Muscle of leg (tissue), 11 donors: Measurements from ENCODE around the gene SMAD1. TPM values are rescaled to one million over a fixed set of nuclear protein-coding genes. Genes with fewer than 3 reads are reported as not detected.

Experiments used
- DNase-seq: peaks from one replicate; pipeline ENCODE4 v3.0.0; 2013
- H3K27ac ChIP-seq: one replicate; pipeline ENCODE4 v1.5.1; 2013; ENCODE audit warnings: mild to moderate bottlenecking, low read length, control low read depth
- H3K27me3 ChIP-seq: one replicate; pipeline ENCODE4 v1.6.1; 2013; ENCODE audit warnings: low read length; ENCODE audit not compliant: control insufficient read depth, insufficient read depth
- H3K36me3 ChIP-seq: one replicate; pipeline ENCODE4 v1.6.1; 2013; ENCODE audit warnings: low read length; ENCODE audit not compliant: control insufficient read depth, insufficient read depth
- H3K4me1 ChIP-seq: one replicate; pipeline ENCODE4 v1.6.1; 2013; ENCODE audit warnings: low read length; ENCODE audit not compliant: control insufficient read depth, insufficient read depth
- H3K4me3 ChIP-seq: one replicate; pipeline ENCODE4 v1.5.1; 2013; ENCODE audit warnings: low read length, control low read depth
- H3K9me3 ChIP-seq: replicated peaks from 2 replicates; pipeline ENCODE4 v1.6.1; 2013; ENCODE audit warnings: low read depth, low read length; ENCODE audit not compliant: control insufficient read depth
- WGBS: methylation state at CpG from one replicate; pipeline ENCODE4 v1.1.5; 2013; ENCODE audit warnings: missing lambda C conversion rate; ENCODE audit not compliant: insufficient coverage; 5-methylcytosine and 5-hydroxymethylcytosine counted together
- polyA plus RNA-seq, 8 donors: library from polyadenylated mRNA; unstranded; fragments of 120-200 nt; gene quantifications; one replicate each; pipeline versions ENCODE4 v1.2.1 to v1.2.3, GENCODE V29; 2013; ENCODE audit warnings: inconsistent platforms in 1 of 8, low replicate concordance in 1 of 8; ENCODE audit not compliant: insufficient read length in 8 of 8, insufficient read depth in 1 of 8
- total RNA-seq: library from RNA; stranded (reverse); fragments of 120-200 nt; gene quantifications from one replicate; pipeline ENCODE4 v1.2.4, GENCODE V29; 2013

The SMAD1 gene
- total and polyA plus RNA-seq, 9 donors: 49.2 to 74.9 (median 62.8) TPM

GRCh38 chr4:145520172-145520571 lies 38.5 kb downstream of the SMAD1 start:
- Histone ChIP-seq H3K4me1 (peaks cover 5% of the 10 kb centered on the region), H3K4me3 (no peak overlapping the region), H3K27ac (no peak overlapping the region), H3K27me3 (no peaks in the 10 kb centered on the region), H3K36me3 (peaks cover 6% of the 10 kb centered on the region), H3K9me3 (no peaks in the 10 kb centered on the region)
- DNase-seq: no peak
- no CpG with 5 or more reads among the region's 1 CpG for WGBS

GRCh38 chr4:145521282-145521681 lies 39.6 kb downstream of the SMAD1 start:
- no peaks in the 10 kb centered on the region for H3K9me3 ChIP-seq
- 67% methylated on average over 1 of the region's 2 CpGs for WGBS
- peaks cover 6% of the 10 kb centered on the region for H3K36me3 ChIP-seq
- no peak overlapping the region for H3K27ac ChIP-seq
- peaks cover 10% of the 10 kb centered on the region for H3K4me1 ChIP-seq
- no peaks in the 10 kb centered on the region for H3K27me3 ChIP-seq
- no peak for DNase-seq
- no peak overlapping the region for H3K4me3 ChIP-seq

GRCh38 chr4:145523117-145523516 lies 41.5 kb downstream of the SMAD1 start:
- Histone ChIP-seq H3K27ac (no peak overlapping the region), H3K36me3 (peaks cover 5% of the 10 kb centered on the region), H3K27me3 (no peaks in the 10 kb centered on the region), H3K4me1 (peaks cover 10% of the 10 kb centered on the region), H3K4me3 (no peak overlapping the region), H3K9me3 (no peaks in the 10 kb centered on the region)
- WGBS: no CpG with 5 or more reads among the region's 2 CpGs
- no peak for DNase-seq

- no CpG with 5 or more reads among the region's 2 CpGs for WGBS
- DNase-seq: peak; percentile 73
- Histone ChIP-seq H3K4me1 (peaks cover 10% of the 10 kb centered on the region), H3K27ac (peak overlapping the region; percentile 90), H3K9me3 (no peaks in the 10 kb centered on the region), H3K27me3 (no peaks in the 10 kb centered on the region), H3K36me3 (peaks cover 4% of the 10 kb centered on the region), H3K4me3 (no peak overlapping the region)
Observed at GRCh38 chr4:145524552-145524951, 42.9 kb downstream of the SMAD1 start.

GRCh38 chr4:145525291-145525740 lies 43.7 kb downstream of the SMAD1 start:
- H3K27ac ChIP-seq: peak overlapping the region; percentile 90
- no CpG with 5 or more reads among the region's 1 CpG for WGBS
- DNase-seq: peak; percentile 86
- H3K27me3 ChIP-seq: no peaks in the 10 kb centered on the region
- peaks cover 4% of the 10 kb centered on the region for H3K36me3 ChIP-seq
- no peak overlapping the region for H3K4me3 ChIP-seq
- H3K9me3 ChIP-seq: no peaks in the 10 kb centered on the region
- peaks cover 12% of the 10 kb centered on the region for H3K4me1 ChIP-seq

- H3K4me1 ChIP-seq: peaks cover 27% of the 10 kb centered on the region
- H3K27me3 ChIP-seq: no peaks in the 10 kb centered on the region
- H3K27ac ChIP-seq: no peak overlapping the region
- no peak overlapping the region for H3K4me3 ChIP-seq
- no peak for DNase-seq
- 95% methylated on average over 6 of the region's 10 CpGs for WGBS
- H3K36me3 ChIP-seq: peaks cover 4% of the 10 kb centered on the region
- no peaks in the 10 kb centered on the region for H3K9me3 ChIP-seq
Observed at GRCh38 chr4:145527773-145528172, 46.1 kb downstream of the SMAD1 start.

GRCh38 chr4:145528601-145529000 lies 46.9 kb downstream of the SMAD1 start:
- no peak overlapping the region for H3K27ac ChIP-seq
- H3K36me3 ChIP-seq: peaks cover 4% of the 10 kb centered on the region
- WGBS: no CpG with 5 or more reads among the region's 3 CpGs
- H3K4me3 ChIP-seq: no peak overlapping the region
- peaks cover 29% of the 10 kb centered on the region for H3K4me1 ChIP-seq
- H3K27me3 ChIP-seq: no peaks in the 10 kb centered on the region
- no peak for DNase-seq
- H3K9me3 ChIP-seq: no peaks in the 10 kb centered on the region

GRCh38 chr4:145530189-145530588 lies 48.5 kb downstream of the SMAD1 start:
- no peak for DNase-seq
- H3K4me1 ChIP-seq: peaks cover 26% of the 10 kb centered on the region
- no peaks in the 10 kb centered on the region for H3K27me3 ChIP-seq
- H3K9me3 ChIP-seq: no peaks in the 10 kb centered on the region
- 93% methylated on average over 2 of the region's 2 CpGs for WGBS
- H3K27ac ChIP-seq: no peak overlapping the region
- no peak overlapping the region for H3K4me3 ChIP-seq
- H3K36me3 ChIP-seq: peaks cover 4% of the 10 kb centered on the region

- Histone ChIP-seq H3K4me3 (no peak overlapping the region), H3K9me3 (no peaks in the 10 kb centered on the region), H3K27me3 (no peaks in the 10 kb centered on the region), H3K36me3 (peaks cover 4% of the 10 kb centered on the region), H3K4me1 (peaks cover 22% of the 10 kb centered on the region), H3K27ac (peak overlapping the region; percentile 88)
- no CpG with 5 or more reads among the region's 1 CpG for WGBS
- no peak for DNase-seq
Observed at GRCh38 chr4:145530662-145531061, 49.0 kb downstream of the SMAD1 start.

- H3K27me3 ChIP-seq: no peaks in the 10 kb centered on the region
- H3K36me3 ChIP-seq: peaks cover 4% of the 10 kb centered on the region
- H3K4me3 ChIP-seq: no peak overlapping the region
- DNase-seq: peak; percentile 90
- H3K27ac ChIP-seq: peak overlapping the region; percentile 88
- H3K4me1 ChIP-seq: peaks cover 22% of the 10 kb centered on the region
- WGBS: 60% methylated on average over 1 of the region's 2 CpGs
- no peaks in the 10 kb centered on the region for H3K9me3 ChIP-seq
Observed at GRCh38 chr4:145531223-145531622, 49.6 kb downstream of the SMAD1 start.

GRCh38 chr4:145531859-145532258 lies 50.2 kb downstream of the SMAD1 start:
- Histone ChIP-seq H3K4me3 (no peak overlapping the region), H3K27me3 (no peaks in the 10 kb centered on the region), H3K36me3 (peaks cover 4% of the 10 kb centered on the region), H3K27ac (peak overlapping the region; percentile 88), H3K9me3 (no peaks in the 10 kb centered on the region), H3K4me1 (peaks cover 22% of the 10 kb centered on the region)
- WGBS: 51% methylated on average over 3 of the region's 5 CpGs
- DNase-seq: peak; percentile 89
